IPS-NIHi7 (cell line): ENCODE results near the gene TMEM43.

ENCODE experiments used
- DNase-seq: peaks from one replicate; pipeline ENCODE4 v3.0.0; 2012; ENCODE audit warnings: mixed read lengths; ENCODE audit errors: extremely low spot score

Gene TMEM43

DNA sequence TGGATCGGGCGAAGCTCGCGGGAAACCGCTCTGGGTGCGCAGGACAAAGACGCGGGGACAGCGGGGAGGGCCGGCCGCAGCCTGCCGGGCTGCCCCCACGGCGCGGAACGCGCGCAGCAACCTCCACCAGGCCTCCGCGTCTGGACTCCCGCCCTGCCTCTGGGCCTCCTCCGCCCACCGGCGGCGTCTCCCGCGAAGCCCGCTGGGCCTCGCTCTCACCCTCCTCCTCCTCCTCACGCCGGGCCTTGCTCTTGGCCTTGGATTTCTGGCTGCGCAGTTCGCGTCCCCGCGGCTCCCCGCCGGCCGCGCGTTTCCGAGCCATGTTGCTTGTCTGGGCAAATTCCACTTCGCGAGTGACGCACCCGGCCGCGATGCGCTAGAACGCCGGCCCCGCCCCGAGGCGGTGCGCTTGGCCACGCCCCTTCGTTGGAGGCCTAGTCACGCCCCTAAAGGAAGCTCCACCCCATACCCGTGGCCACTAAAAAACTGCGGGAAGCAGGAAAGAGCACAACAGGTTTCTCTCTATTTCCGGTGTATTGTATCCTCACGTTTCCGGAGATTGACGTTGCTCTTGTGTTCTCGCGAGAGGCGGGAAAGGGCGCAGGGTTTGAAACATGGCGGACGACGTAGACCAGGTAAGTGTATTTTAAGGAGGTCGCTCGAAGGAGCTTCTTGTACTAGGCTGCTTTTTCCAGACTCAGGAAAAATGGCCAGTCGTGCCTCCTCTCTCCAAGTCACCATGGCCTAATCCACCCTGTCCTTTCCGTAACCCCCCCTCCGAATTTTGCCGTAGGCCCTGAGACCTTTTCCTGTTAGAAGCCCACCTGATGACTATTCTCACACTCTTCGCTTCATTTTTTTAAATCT, 53.6 kb downstream of the TMEM43 start, which contains the start of the genes LSM3 and XPC:
LSM3 (plus strand) TSS at position 571 of the 867 bp plus-strand sequence; CDS start at position 615, 44 bp downstream.
XPC (minus strand) TSS at position 355 of the 867 bp plus-strand sequence; CDS start at position 322, 33 bp downstream.
- peak; percentile 95 for DNase-seq

DNA sequence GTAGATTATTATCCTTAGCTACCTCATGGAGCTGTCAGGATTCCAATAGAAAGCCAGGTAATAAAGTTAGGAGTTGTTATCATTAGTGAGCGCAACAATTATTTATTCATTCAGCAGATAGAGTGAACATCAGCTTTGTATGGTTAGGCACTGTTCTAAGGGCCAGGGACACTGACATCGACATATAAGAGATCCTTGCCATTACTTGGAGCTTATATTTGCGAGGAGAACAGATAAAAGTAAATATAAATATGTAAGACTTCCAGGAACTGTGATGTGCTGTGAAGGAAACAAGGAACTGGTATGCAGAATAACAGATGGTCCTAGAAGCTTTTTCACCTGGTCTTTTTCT, 54.2 kb downstream of the TMEM43 start:
- DNase-seq, result no peak

DNA sequence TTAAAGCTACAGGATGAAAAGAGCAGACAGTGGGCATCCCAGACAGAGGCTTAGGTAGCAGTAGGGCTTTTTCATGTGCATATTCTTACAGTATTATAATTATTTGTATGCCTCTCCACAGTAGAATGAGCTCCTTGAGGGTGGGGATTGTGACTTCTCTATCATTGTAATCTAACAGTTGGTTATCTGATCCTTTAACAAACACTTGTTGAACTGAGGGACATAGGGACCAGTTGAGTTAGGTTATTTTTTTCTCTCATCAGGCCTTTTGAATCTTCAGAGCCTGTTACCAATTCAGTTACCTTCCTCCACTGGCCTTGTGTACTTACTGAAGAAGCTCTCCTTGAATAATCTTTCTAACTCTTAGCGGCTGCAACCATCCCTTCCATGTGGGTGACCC, 54.9 kb downstream of the TMEM43 start:
- no peak for DNase-seq

DNA sequence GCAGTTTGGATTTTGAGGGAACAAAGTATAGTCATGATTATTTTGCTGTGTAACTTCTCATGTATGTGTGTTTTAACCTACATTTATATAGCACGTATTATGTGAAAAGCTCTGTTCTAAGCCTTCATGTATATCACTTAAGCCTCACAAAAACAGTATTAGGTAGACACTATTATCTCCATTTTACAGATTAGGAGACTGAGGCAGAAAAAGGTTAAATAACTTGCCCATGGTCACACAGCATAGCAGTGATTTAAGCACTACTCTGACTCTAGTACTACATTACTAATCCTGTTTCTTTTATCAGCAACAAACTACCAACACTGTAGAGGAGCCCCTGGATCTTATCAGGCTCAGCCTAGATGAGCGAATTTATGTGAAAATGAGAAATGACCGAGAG, 56.4 kb downstream of the TMEM43 start:
- DNase-seq, result no peak

DNA sequence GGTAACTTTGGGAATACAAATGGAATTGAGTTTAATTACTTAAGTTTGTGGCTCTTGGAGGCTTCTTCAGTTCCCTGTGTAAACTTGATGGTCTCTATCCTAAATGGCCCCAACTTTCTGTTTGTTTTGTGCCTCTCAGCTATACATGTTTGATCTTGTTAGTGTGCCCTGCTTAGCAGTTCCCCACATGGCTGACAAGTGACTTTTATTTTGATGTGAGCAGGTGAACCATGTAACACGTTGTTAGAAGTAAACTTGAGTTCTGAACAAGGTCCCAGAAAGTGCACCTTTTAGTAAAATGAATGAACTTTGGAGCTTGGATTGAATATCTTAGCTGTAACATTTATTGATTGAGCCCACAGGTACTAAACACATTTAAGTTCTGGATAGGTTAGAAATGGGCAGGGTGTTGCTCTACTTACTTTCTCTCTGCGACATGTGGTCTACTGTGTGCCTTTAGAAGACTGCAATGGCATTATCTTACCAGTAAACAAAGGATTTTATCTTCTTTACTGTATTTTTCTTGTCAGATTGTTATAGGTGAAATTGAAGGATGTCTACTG, 58.2 kb downstream of the TMEM43 start:
- no peak for DNase-seq

DNA sequence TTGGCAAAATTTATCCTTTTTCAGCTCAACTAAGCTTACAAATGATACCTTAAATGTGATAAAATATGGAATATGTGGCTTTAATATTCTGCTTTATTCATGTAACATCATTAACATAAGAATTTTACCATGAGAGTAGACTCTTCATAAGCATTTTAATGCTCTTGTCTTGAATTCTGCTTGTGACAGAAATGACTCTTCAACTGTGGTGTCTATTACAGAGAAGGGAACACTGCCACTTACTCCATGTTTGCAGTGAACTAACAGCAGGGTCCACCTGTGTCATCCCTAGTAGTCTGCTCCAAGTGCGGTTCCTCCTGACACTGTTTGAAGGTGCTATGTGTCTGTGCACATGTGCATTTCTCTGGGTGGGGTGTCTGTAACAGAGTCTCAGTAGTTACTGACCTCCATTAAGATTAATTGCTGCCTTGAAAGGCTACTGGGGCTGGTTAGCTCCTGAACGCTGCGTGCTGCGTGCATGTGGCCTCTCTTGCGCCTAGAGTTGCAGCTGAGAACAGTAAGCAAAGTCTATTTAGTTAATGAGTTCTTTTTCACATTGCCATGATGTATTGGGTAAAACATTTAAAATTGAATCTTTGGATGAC, 62.1 kb downstream of the TMEM43 start:
- DNase-seq, result no peak

DNA sequence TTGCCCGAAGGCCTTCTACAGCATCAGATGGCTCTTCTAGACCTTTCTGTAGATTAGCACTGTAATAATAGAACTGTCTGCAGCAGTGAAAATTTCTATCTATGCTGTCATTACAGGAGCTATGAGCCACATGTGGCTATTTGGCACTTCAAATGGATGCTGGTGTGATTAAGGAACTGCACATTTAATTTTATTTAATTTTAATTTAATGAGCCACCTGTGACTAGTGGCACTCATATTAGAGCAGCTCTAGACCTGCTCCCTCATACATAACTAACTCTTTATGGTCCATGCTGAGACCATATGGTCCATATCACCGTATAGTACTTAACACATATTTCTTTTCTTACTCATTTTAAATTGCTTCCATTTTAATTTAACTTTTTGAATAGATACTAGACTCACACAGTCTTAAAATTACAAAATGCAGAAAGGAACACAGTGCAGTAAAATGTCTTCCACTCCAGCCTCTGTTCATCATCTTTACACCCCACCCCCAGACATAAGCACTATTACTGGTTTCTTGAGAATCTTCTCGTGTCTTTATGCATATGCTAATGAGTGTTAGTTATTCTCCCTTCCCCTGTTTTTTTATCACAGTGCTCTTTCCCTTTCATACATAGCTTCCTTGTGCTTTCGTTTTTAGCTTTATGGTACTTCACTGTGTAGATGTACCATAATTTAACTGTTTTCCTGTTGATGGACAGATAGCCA, 63.3 kb downstream of the TMEM43 start:
- DNase-seq, result no peak
